HepG2 (cell line): ENCODE results near the gene MTRFR. TPM values are rescaled to one million over a fixed set of nuclear protein-coding genes. Genes with fewer than 3 reads are reported as not detected.

ENCODE experiments used
- ATAC-seq: fragments of 200-7000 bp; cut with Tn5 transposase; 3 replicates; pipeline ENCODE4 v1.9.1; 2020; ENCODE audit warnings: mild to moderate bottlenecking, moderate library complexity
- BruUV-seq: library from RNA; stranded (reverse); fragments of 400-500 nt; replicated peaks from 2 replicates; lab custom pipeline; 2021; lab: Mats Ljungman, UMichigan
- CTCF ChIA-PET: fragments of 300-600 bp; formaldehyde crosslinking; extraction: SDS; loops from one replicate; lab custom pipeline; 2021; ENCODE audit warnings: low total read pairs, inconsistent platforms, low intra/inter-chr PET ratio; lab: Yijun Ruan, JAX
- POLR2A ChIA-PET: fragments of 350-600 bp; sonication (Branson Sonifier 250); formaldehyde crosslinking; loops from one replicate; lab custom pipeline; 2020; ENCODE audit warnings: antibody characterized with exemption, inconsistent platforms; lab: Yijun Ruan, JAX
- DNase-seq: peaks from one replicate; pipeline ENCODE4 v3.0.0-alpha.2; 2015; ENCODE audit warnings: low spot score
- FAIRE-seq: peaks from 3 replicates; lab custom pipeline; 2011; peaks lifted over from hg19 to GRCh38; lab: Jason Lieb, UNC
- H2AFZ ChIP-seq: one replicate; pipeline ENCODE4 v1.6.1; 2011; ENCODE audit warnings: low read length, inconsistent platforms
- H3K27ac ChIP-seq: fragments of 300-600 bp; 3 replicates; pipeline ENCODE4 v1.8.0; 2011; ENCODE audit warnings: mixed run types, mild to moderate bottlenecking, mixed read lengths, low read length, inconsistent platforms; ENCODE audit not compliant: insufficient read depth; ENCODE audit errors: extremely low read length
- H3K27me3 ChIP-seq, 2 experiments: fragments of 200-600 bp in 1 of 2; 2 replicates in 1 of 2; 3 replicates in 1 of 2; pipeline versions ENCODE4 v1.6.0 to v1.8.0; 2011; ENCODE audit warnings: low read length in 2 of 2, mild to moderate bottlenecking in 2 of 2, moderate library complexity in 2 of 2, inconsistent platforms in 1 of 2; ENCODE audit not compliant: insufficient read depth in 2 of 2, control insufficient read depth in 1 of 2
- H3K36me3 ChIP-seq, 2 experiments: fragments of 200-600 bp in 1 of 2; replicated peaks in 1 of 2; 2 replicates in 1 of 2; 3 replicates in 1 of 2; pipeline versions ENCODE4 v1.5.1 to v1.8.0; 2011; ENCODE audit warnings: low read length in 2 of 2, inconsistent platforms in 1 of 2; ENCODE audit not compliant: insufficient read depth in 2 of 2, control insufficient read depth in 1 of 2
- H3K4me1 ChIP-seq: 2 replicates; pipeline ENCODE4 v1.5.1; 2012; ENCODE audit warnings: low read length, inconsistent platforms; ENCODE audit not compliant: insufficient read depth
- H3K4me2 ChIP-seq: 2 replicates; pipeline ENCODE4 v1.6.0; 2011; ENCODE audit warnings: low read depth, low read length, inconsistent platforms
- H3K4me3 ChIP-seq, 3 experiments: fragments of 200-600 bp in 1 of 3; sonication (generic), shearing (Covaris generic) in 1 of 3; replicated peaks in 1 of 3; 2 replicates each; pipeline ENCODE4 v1.5.1; 2011 to 2016; ENCODE audit warnings: low read length in 3 of 3, inconsistent platforms in 2 of 3, low read depth in 2 of 3, mild to moderate bottlenecking in 2 of 3, control low read depth in 1 of 3, mixed read lengths in 1 of 3; ENCODE audit not compliant: insufficient read depth in 1 of 3
- H3K79me2 ChIP-seq: one replicate; pipeline ENCODE4 v1.6.1; 2011; ENCODE audit warnings: low read length, inconsistent platforms; ENCODE audit not compliant: insufficient read depth
- H3K9ac ChIP-seq: 2 replicates; pipeline ENCODE4 v1.6.0; 2011; ENCODE audit warnings: mild to moderate bottlenecking, low read depth, low read length, inconsistent platforms; ENCODE audit not compliant: insufficient read depth
- H3K9me3 ChIP-seq: 2 replicates; pipeline ENCODE4 v1.5.1; 2012; ENCODE audit warnings: mild to moderate bottlenecking, low read length
- H4K20me1 ChIP-seq: 2 replicates; pipeline ENCODE4 v1.6.0; 2011; ENCODE audit warnings: inconsistent platforms, mild to moderate bottlenecking, low read length, moderate library complexity; ENCODE audit not compliant: insufficient read depth
- AGO1 ChIP-seq: fragments of 200-400 bp; formaldehyde crosslinking; IDR thresholded peaks from 2 replicates; pipeline ENCODE4 v1.6.1; 2017; ENCODE audit warnings: mild to moderate bottlenecking, low read depth, low read length, moderate library complexity; ENCODE audit not compliant: poor library complexity, severe bottlenecking
- AGO2 ChIP-seq: fragments of 200-400 bp; formaldehyde crosslinking; optimal IDR thresholded peaks from 2 replicates; pipeline ENCODE3; 2017; ENCODE audit warnings: mild to moderate bottlenecking, low read depth, low read length, moderate library complexity
- FOSL2 ChIP-seq: sonication (generic); formaldehyde crosslinking; IDR thresholded peaks from 2 replicates; pipeline ENCODE4 v1.4.0; 2020; ENCODE audit warnings: missing genetic modification reagents
- MYC ChIP-seq: sonication (generic); formaldehyde crosslinking; IDR thresholded peaks from 2 replicates; pipeline ENCODE4 v1.9.0; 2021; ENCODE audit warnings: missing genetic modification reagents, borderline replicate concordance
- NFE2 ChIP-seq: sonication (generic); formaldehyde crosslinking; IDR thresholded peaks from 2 replicates; pipeline ENCODE4 v1.4.0; 2020; ENCODE audit warnings: missing genetic modification reagents
- NR2F1 ChIP-seq, 2 experiments: fragments of 450-650 bp in 1 of 2; formaldehyde crosslinking in 1 of 2; IDR thresholded peaks; 2 replicates each; pipeline versions ENCODE4 v1.5.0 to v1.6.1; 2016 to 2020; ENCODE audit warnings: mild to moderate bottlenecking in 1 of 2, missing compliant biosample characterization in 1 of 2, missing genetic modification reagents in 1 of 2, moderate library complexity in 1 of 2
- RBM22 ChIP-seq: fragments of 200-400 bp; formaldehyde crosslinking; optimal IDR thresholded peaks from 2 replicates; pipeline ENCODE3; 2017; ENCODE audit warnings: mild to moderate bottlenecking, low read length, moderate library complexity
- TFAP4 ChIP-seq: sonication (generic); IDR thresholded peaks from 2 replicates; pipeline ENCODE4 v1.6.1; 2016; ENCODE audit warnings: low read depth, borderline replicate concordance
- ZNF687 ChIP-seq: sonication (generic); formaldehyde crosslinking; IDR thresholded peaks from 2 replicates; pipeline ENCODE4 v1.5.1; 2020; ENCODE audit warnings: mild to moderate bottlenecking, missing genetic modification reagents, moderate library complexity
- WGBS: methylation state at CpG from one replicate; pipeline ENCODE4 v1.1.6; 2017; ENCODE audit warnings: low lambda C conversion rate; 5-methylcytosine and 5-hydroxymethylcytosine counted together
- in situ Hi-C: cut with HindIII; loops from 2 replicates; pipeline ENCODE4 v1.10.0; 2017; ENCODE audit warnings: low pct_unique_long_range_greater_than_20kb; ENCODE audit not compliant: extremely low pct_ligation_motif_present
- intact Hi-C: fragments of 100-400 bp; cut with micrococcal nuclease; formaldehyde crosslinking; loops from one replicate; pipeline ENCODE4 v1.10.0; 2022; ENCODE audit not compliant: unreplicated experiment
- polyA plus RNA-seq, 8 experiments: library from polyadenylated mRNA; depleted of rRNA in 3 of 8; stranded (reverse) in 7 of 8; unstranded in 1 of 8; fragments of >200 nt; fragmentation: Illumina TruSeq in 4 of 8; extraction: Trizol in 4 of 8; gene quantifications; 2 replicates each; pipeline versions ENCODE4 v1.2.1 to v1.2.3, GENCODE V29; 2011 to 2016; ENCODE audit warnings: low read depth in 4 of 8, missing spikeins in 1 of 8, mixed read lengths in 1 of 8; ENCODE audit not compliant: insufficient read depth in 1 of 8
- total RNA-seq, 5 experiments: library from RNA; depleted of rRNA; stranded (reverse); fragments of >200 nt; fragmentation: Illumina TruSeq; extraction: Trizol; gene quantifications; 2 replicates each; pipeline ENCODE4 v1.2.3, GENCODE V29; 2016; ENCODE audit warnings: low read depth in 1 of 5

MTRFR gene
- total and polyA plus RNA-seq, 2 of the 13 experiments (the other 11 are each of a cell fraction or from before 2014, with no cell fraction given) = 7.1 to 9.9 TPM

GRCh38 chr12:123250471-123251383, 17.5 kb downstream of the MTRFR start:
- H4K20me1 ChIP-seq = no peaks in the 10 kb centered on the region
- no TSS peak for BruUV-seq
- H3K4me2 ChIP-seq = peak overlapping the region; percentile 32
- H3K27ac ChIP-seq = peak overlapping the region; percentile 75
- H3K27me3 ChIP-seq = no peaks in the 10 kb centered on the region
- in situ Hi-C loops (no loop called here), intact Hi-C loops (no loop called here)
- no peak for FAIRE-seq
- CTCF ChIA-PET = no interaction called here
- TF ChIP-seq AGO2 (peak; percentile 59), FOSL2 (CRISPR knock-in tag) (peak; percentile 22; the same call in 1 of the 2 replicates), RBM22 (peak; percentile 67), MYC (no peak), ZNF687 (CRISPR knock-in tag) (peak; percentile 48), NR2F1 (CRISPR knock-in tag; IDR thresholded peaks at IDR 0.05) (no peak), NFE2 (CRISPR knock-in tag) (peak; percentile 72; the same call in 1 of the 2 replicates), TFAP4 (peak; percentile 36; the same call in 1 of the 2 replicates), AGO1 (peak; percentile 83)
- 0 out of 6 replicates have a peak overlapping the region, but pooled peaks of 1 of the 3 experiments have one; percentile 10 for H3K4me3 ChIP-seq
- ATAC-seq = peak; percentile 22
- no peak overlapping the region for H2AFZ ChIP-seq
- H3K9ac ChIP-seq = peak overlapping the region; percentile 46; the same call in 1 of the 2 replicates
- no peaks in the 10 kb centered on the region for H3K9me3 ChIP-seq
- peaks cover 12 to 35% of the 10 kb centered on the region in 2 experiments; a peak in 4 of 5 replicates for H3K36me3 ChIP-seq
- POLR2A ChIA-PET = interaction anchor here (0.8 to 5.6 kb wide), 7 partner anchors 9 to 333 kb away, joined by 3 to 63 read pairs (median 4); partner anchors contain the start of genes KMT5A, MPHOSPH9, MTRFR and TMED2
- H3K4me1 ChIP-seq = peaks cover 25% of the 10 kb centered on the region
- H3K79me2 ChIP-seq = peaks cover 52% of the 10 kb centered on the region
- WGBS = 72% methylated on average over 11 of the region's 13 CpGs
- peak; percentile 45 for DNase-seq
